Fibroblast of lung (primary cell): ENCODE results near the gene ASTN1.

Experiments used
- CTCF ChIP-seq, 2 donors: IDR thresholded peaks in 1 of 2; conservative IDR thresholded peaks in 1 of 2; 1 replicate in 1 of 2; 2 replicates in 1 of 2; pipeline ENCODE4 v1.5.1; 2011 to 2012; ENCODE audit warnings: low read length in 2 of 2, control low read depth in 1 of 2, inconsistent platforms in 1 of 2, low read depth in 1 of 2, mild to moderate bottlenecking in 1 of 2
- EZH2 ChIP-seq: IDR thresholded peaks from 2 replicates; pipeline ENCODE4 v1.5.1; 2012; ENCODE audit warnings: low read length, control low read depth, mild to moderate bottlenecking; ENCODE audit errors: missing control alignments

DNA sequence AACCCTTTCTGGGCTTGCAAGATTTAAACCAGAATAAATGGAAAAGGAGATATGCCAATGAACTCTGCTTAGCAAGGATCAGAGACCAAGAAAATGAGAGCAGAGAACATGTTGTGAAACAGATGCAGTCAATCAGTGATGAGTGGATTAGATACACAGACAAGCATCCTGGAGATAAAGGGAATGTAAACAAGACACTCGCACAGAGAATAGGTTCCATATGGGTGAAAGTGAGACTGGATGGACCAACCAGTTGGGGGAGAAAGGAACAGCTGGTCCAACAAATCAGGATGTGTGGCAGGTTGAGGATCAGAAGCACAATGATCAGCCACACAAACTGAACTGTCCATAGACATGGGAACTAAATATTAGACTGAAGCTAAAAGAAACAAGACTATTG, 338.2 kb downstream of the ASTN1 start:
- TF ChIP-seq CTCF (conservative IDR thresholded peaks at IDR 0.05 in 1 of 2, IDR thresholded peaks at IDR 0.05 in 1 of 2; ENCODE audit: low read depth in 1 of 2, low read length in 2 of 2) (no peak), EZH2 (no peak)
